Smooth muscle cell (in vitro differentiated cells): ENCODE measurements around the gene PTPRN2. TPM values are rescaled to one million over a fixed set of nuclear protein-coding genes. Genes with fewer than 3 reads are reported as not detected.

Experiments
- DNase-seq: peaks from one replicate; lab custom pipeline; 2025; ENCODE audit not compliant: unreplicated experiment; lab: John Stamatoyannopoulos, UW
- H2AFZ ChIP-seq: fragments of 200-600 bp; sonication (generic); 2 replicates; pipeline ENCODE4 v1.6.0; 2016; ENCODE audit warnings: antibody characterized with exemption, low read depth, mild to moderate bottlenecking
- H3F3A ChIP-seq: fragments of 200-600 bp; sonication (generic); 2 replicates; pipeline ENCODE4 v1.6.0; 2017; ENCODE audit warnings: antibody characterized with exemption, low read depth
- H3K27ac ChIP-seq: fragments of 200-600 bp; sonication (generic); 2 replicates; pipeline ENCODE4 v1.5.1; 2016; ENCODE audit warnings: low read depth, mild to moderate bottlenecking
- H3K27me3 ChIP-seq: fragments of 200-600 bp; sonication (generic); 2 replicates; pipeline ENCODE4 v1.6.1; 2016; ENCODE audit warnings: low read depth, mild to moderate bottlenecking
- H3K36me3 ChIP-seq: fragments of 200-600 bp; sonication (generic); 2 replicates; pipeline ENCODE4 v1.5.1; 2016; ENCODE audit warnings: low read depth
- H3K4me1 ChIP-seq: fragments of 200-600 bp; sonication (generic); 2 replicates; pipeline ENCODE4 v1.5.1; 2016; ENCODE audit warnings: low read depth
- H3K4me2 ChIP-seq: fragments of 200-600 bp; sonication (generic); 2 replicates; pipeline ENCODE4 v1.6.0; 2016; ENCODE audit warnings: mild to moderate bottlenecking
- H3K4me3 ChIP-seq: fragments of 200-600 bp; sonication (generic); 2 replicates; pipeline ENCODE4 v1.5.1; 2016; ENCODE audit warnings: mild to moderate bottlenecking
- H3K79me2 ChIP-seq: fragments of 200-600 bp; sonication (generic); 2 replicates; pipeline ENCODE4 v1.6.0; 2016; ENCODE audit warnings: low read depth, mild to moderate bottlenecking
- H3K9ac ChIP-seq: fragments of 200-600 bp; sonication (generic); 2 replicates; pipeline ENCODE4 v1.6.0; 2016; ENCODE audit warnings: low read depth
- H3K9me3 ChIP-seq: fragments of 200-600 bp; sonication (generic); replicated peaks from 2 replicates; pipeline ENCODE4 v1.5.1; 2016; ENCODE audit warnings: low read depth
- H4K20me1 ChIP-seq: fragments of 200-600 bp; sonication (generic); 2 replicates; pipeline ENCODE4 v1.6.0; 2016; ENCODE audit warnings: low read depth
- CTCF ChIP-seq: fragments of 200-600 bp; sonication (generic); IDR thresholded peaks from 2 replicates; pipeline ENCODE4 v1.5.1; 2017; ENCODE audit warnings: borderline replicate concordance, mild to moderate bottlenecking, antibody characterized with exemption; ENCODE audit not compliant: insufficient read depth, poor library complexity, severe bottlenecking
- WGBS: methylation state at CpG from one replicate; pipeline ENCODE4 v1.1.7; 2016; ENCODE audit warnings: low lambda C conversion rate; 5-methylcytosine and 5-hydroxymethylcytosine counted together
- polyA plus RNA-seq: library from polyadenylated mRNA; unstranded; fragments of >200 nt; fragmentation: Nextera tagmentation; extraction: Ambion mirVana; gene quantifications from 2 replicates; pipeline ENCODE4 v1.2.1, GENCODE V29; 2016
- total RNA-seq: library from RNA; depleted of rRNA; stranded (reverse); fragments of >200 nt; gene quantifications from 2 replicates; pipeline ENCODE4 v1.2.3, GENCODE V29; 2014

Gene PTPRN2
- total and polyA plus RNA-seq, 2 experiments from 2014 or later = 0.09 to 0.87 TPM

- Histone ChIP-seq H3K4me1 (no peaks in the 10 kb centered on the region), H2AFZ (no peak overlapping the region), H3K4me2 (no peak overlapping the region), H3F3A (no peaks in the 10 kb centered on the region), H3K36me3 (no peaks in the 10 kb centered on the region), H4K20me1 (no peaks in the 10 kb centered on the region), H3K9me3 (no peaks in the 10 kb centered on the region), H3K79me2 (no peaks in the 10 kb centered on the region), H3K27ac (no peak overlapping the region), H3K9ac (no peak overlapping the region), H3K4me3 (no peak overlapping the region), H3K27me3 (no peaks in the 10 kb centered on the region)
- 89% methylated on average over 36 of the region's 36 CpGs for WGBS
- DNase-seq = no peak
- no peak for TF ChIP-seq CTCF
Observed at GRCh38 chr7:158538156-158538946, 49.3 kb downstream of the PTPRN2 start.

- H3K27ac ChIP-seq = no peak overlapping the region
- no peak overlapping the region for H2AFZ ChIP-seq
- WGBS = 89% methylated on average over 7 of the region's 7 CpGs
- H4K20me1 ChIP-seq = no peaks in the 10 kb centered on the region
- no peak for DNase-seq
- no peaks in the 10 kb centered on the region for H3K27me3 ChIP-seq
- no peaks in the 10 kb centered on the region for H3K4me1 ChIP-seq
- H3F3A ChIP-seq = no peaks in the 10 kb centered on the region
- H3K36me3 ChIP-seq = no peaks in the 10 kb centered on the region
- H3K4me2 ChIP-seq = no peak overlapping the region
- no peaks in the 10 kb centered on the region for H3K9me3 ChIP-seq
- H3K79me2 ChIP-seq = no peaks in the 10 kb centered on the region
- H3K9ac ChIP-seq = no peak overlapping the region
- no peak for TF ChIP-seq CTCF
- no peak overlapping the region for H3K4me3 ChIP-seq
Observed at GRCh38 chr7:158537516-158537882, 50.1 kb downstream of the PTPRN2 start.

- Histone ChIP-seq H3K4me1 (no peaks in the 10 kb centered on the region), H3K9ac (no peak overlapping the region), H2AFZ (no peak overlapping the region), H3K4me3 (no peak overlapping the region), H3K36me3 (no peaks in the 10 kb centered on the region), H3K27me3 (no peaks in the 10 kb centered on the region), H3K9me3 (no peaks in the 10 kb centered on the region), H3K4me2 (no peak overlapping the region), H3K79me2 (no peaks in the 10 kb centered on the region), H4K20me1 (no peaks in the 10 kb centered on the region), H3K27ac (no peak overlapping the region), H3F3A (no peaks in the 10 kb centered on the region)
- TF ChIP-seq CTCF = no peak
- 80% methylated on average over 13 of the region's 13 CpGs for WGBS
- no peak for DNase-seq
Observed at GRCh38 chr7:158536871-158537515, 50.6 kb downstream of the PTPRN2 start.
